ENCODE results near the gene CD9. TPM values are rescaled to one million over a fixed set of nuclear protein-coding genes. Genes with fewer than 3 reads are reported as not detected.
"Not testable (repeated sequence)": the region's sequence is repeated elsewhere in the genome, so short reads cannot be mapped to it uniquely, and the experiment has no call there.

The CD9 gene, protein sequence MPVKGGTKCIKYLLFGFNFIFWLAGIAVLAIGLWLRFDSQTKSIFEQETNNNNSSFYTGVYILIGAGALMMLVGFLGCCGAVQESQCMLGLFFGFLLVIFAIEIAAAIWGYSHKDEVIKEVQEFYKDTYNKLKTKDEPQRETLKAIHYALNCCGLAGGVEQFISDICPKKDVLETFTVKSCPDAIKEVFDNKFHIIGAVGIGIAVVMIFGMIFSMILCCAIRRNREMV
- total RNA-seq: 55.5 TPM
- long read RNA-seq, transcript CD9-201 (8 exons, 1,218 nt): major isoform, 52 of 55 reads
- long read RNA-seq, partial matches to known transcripts: 0 of 55 reads
- long read RNA-seq, other reads (novel, unspliced or antisense): 3 of 55 reads

DNA sequence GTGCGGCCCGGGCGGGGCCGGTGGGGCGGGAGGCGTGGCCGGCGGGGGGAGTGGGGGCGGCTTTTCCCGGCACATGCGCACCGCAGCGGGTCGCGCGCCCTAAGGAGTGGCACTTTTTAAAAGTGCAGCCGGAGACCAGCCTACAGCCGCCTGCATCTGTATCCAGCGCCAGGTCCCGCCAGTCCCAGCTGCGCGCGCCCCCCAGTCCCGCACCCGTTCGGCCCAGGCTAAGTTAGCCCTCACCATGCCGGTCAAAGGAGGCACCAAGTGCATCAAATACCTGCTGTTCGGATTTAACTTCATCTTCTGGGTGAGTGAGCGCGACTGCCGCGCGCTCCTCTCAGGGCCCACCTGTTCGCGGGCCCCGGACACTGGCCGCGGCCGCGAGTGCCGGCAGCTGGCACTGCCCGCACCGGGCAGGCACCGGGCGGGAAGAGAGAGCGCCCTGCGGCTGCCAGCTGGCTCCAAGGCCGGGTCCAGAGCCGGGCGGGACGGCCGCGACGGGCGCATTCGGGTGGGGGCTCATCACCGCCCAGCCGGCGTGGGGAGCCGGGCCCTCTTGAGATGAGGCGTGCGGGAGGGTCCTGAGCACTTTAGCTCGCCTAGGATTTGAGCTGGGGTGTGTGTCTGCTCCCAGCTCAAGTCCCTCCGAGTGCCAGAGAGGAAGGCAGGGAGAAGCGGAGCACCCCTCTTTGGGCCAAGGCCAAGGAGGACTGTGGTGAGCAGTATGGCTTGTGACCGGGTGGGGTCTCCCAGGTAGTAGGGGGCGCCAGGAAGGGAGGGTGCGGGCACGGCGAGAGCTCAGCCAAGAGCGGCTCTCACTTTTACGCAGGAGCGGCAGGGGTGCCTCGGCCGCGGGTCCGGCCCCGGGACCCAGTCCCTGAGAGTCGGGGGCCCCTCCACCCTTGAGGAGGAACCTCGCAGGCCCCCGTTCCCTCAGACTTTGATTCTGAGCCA, at the start of gene CD9:
TSS of gene CD9 (plus strand) at position 145 of the 957 bp plus-strand sequence. CDS start at position 245, 100 bp downstream.
- peak; percentile 74 for DNase-seq
- H3K4me3 ChIP-seq: peak within 1 kb of the TSS; percentile 82
- H3K27ac ChIP-seq (replicated peaks): peak within 1 kb of the TSS; percentile 92
- H3K36me3 ChIP-seq: no peaks in the 10 kb centered on the region
- intact Hi-C loops (cut with micrococcal nuclease): no loop called here
- no peaks in the 10 kb centered on the region for H3K9me3 ChIP-seq (replicated peaks)
- TF ChIP-seq, protein P1, sequence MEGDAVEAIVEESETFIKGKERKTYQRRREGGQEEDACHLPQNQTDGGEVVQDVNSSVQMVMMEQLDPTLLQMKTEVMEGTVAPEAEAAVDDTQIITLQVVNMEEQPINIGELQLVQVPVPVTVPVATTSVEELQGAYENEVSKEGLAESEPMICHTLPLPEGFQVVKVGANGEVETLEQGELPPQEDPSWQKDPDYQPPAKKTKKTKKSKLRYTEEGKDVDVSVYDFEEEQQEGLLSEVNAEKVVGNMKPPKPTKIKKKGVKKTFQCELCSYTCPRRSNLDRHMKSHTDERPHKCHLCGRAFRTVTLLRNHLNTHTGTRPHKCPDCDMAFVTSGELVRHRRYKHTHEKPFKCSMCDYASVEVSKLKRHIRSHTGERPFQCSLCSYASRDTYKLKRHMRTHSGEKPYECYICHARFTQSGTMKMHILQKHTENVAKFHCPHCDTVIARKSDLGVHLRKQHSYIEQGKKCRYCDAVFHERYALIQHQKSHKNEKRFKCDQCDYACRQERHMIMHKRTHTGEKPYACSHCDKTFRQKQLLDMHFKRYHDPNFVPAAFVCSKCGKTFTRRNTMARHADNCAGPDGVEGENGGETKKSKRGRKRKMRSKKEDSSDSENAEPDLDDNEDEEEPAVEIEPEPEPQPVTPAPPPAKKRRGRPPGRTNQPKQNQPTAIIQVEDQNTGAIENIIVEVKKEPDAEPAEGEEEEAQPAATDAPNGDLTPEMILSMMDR (IDR thresholded peaks at IDR 0.05; ENCODE audit: borderline replicate concordance): no peak
- H3K27me3 ChIP-seq (ENCODE audit: low read depth): peaks cover 23% of the 10 kb centered on the region
- H3K4me1 ChIP-seq: peaks cover 70% of the 10 kb centered on the region

GRCh38 chr12:6154730-6155459, 45.3 kb upstream of the CD9 start:
- peaks cover 32% of the 10 kb centered on the region for H3K4me1 ChIP-seq
- H3K9me3 ChIP-seq (replicated peaks): no peaks in the 10 kb centered on the region
- no peak overlapping the region for H3K4me3 ChIP-seq
- peak overlapping the region; percentile 88 for H3K27ac ChIP-seq (replicated peaks)
- DNase-seq: peak; percentile 83
- TF ChIP-seq, protein P1 (IDR thresholded peaks at IDR 0.05; ENCODE audit: borderline replicate concordance): no peak
- intact Hi-C loops (cut with micrococcal nuclease): no loop called here
- no peaks in the 10 kb centered on the region for H3K36me3 ChIP-seq
- H3K27me3 ChIP-seq (ENCODE audit: low read depth): peaks cover 5% of the 10 kb centered on the region

- no peaks in the 10 kb centered on the region for H3K9me3 ChIP-seq (replicated peaks)
- H3K36me3 ChIP-seq: no peaks in the 10 kb centered on the region
- intact Hi-C loops (cut with micrococcal nuclease): no loop called here
- H3K4me3 ChIP-seq: no peak overlapping the region
- no peak for DNase-seq
- peaks cover 5% of the 10 kb centered on the region for H3K27me3 ChIP-seq (ENCODE audit: low read depth)
- TF ChIP-seq, protein P1 (IDR thresholded peaks at IDR 0.05; ENCODE audit: borderline replicate concordance): no peak
- H3K4me1 ChIP-seq: peaks cover 49% of the 10 kb centered on the region
- peak overlapping the region; percentile 48 for H3K27ac ChIP-seq (replicated peaks)
These were observed 42.7 kb upstream of the CD9 start for GRCh38 chr12:6157482-6157881.

GRCh38 chr12:6158255-6158654, 41.9 kb upstream of the CD9 start:
- intact Hi-C loops (cut with micrococcal nuclease): no loop called here
- no peaks in the 10 kb centered on the region for H3K9me3 ChIP-seq (replicated peaks)
- no peak overlapping the region for H3K4me3 ChIP-seq
- peaks cover 5% of the 10 kb centered on the region for H3K27me3 ChIP-seq (ENCODE audit: low read depth)
- TF ChIP-seq, protein P1 (IDR thresholded peaks at IDR 0.05; ENCODE audit: borderline replicate concordance): no peak
- H3K36me3 ChIP-seq: no peaks in the 10 kb centered on the region
- no peak for DNase-seq
- H3K27ac ChIP-seq (replicated peaks): peak overlapping the region; percentile 48
- H3K4me1 ChIP-seq: peaks cover 49% of the 10 kb centered on the region

- no peak overlapping the region for H3K4me3 ChIP-seq
- H3K27me3 ChIP-seq (ENCODE audit: low read depth): peaks cover 5% of the 10 kb centered on the region
- H3K36me3 ChIP-seq: no peaks in the 10 kb centered on the region
- no peak for DNase-seq
- H3K9me3 ChIP-seq (replicated peaks): no peaks in the 10 kb centered on the region
- TF ChIP-seq, protein P1 (IDR thresholded peaks at IDR 0.05; ENCODE audit: borderline replicate concordance): no peak
- H3K27ac ChIP-seq (replicated peaks): peak overlapping the region; percentile 48
- intact Hi-C loops (cut with micrococcal nuclease): no loop called here
- peaks cover 49% of the 10 kb centered on the region for H3K4me1 ChIP-seq
These were observed 41.5 kb upstream of the CD9 start for GRCh38 chr12:6158749-6159148.

DNA sequence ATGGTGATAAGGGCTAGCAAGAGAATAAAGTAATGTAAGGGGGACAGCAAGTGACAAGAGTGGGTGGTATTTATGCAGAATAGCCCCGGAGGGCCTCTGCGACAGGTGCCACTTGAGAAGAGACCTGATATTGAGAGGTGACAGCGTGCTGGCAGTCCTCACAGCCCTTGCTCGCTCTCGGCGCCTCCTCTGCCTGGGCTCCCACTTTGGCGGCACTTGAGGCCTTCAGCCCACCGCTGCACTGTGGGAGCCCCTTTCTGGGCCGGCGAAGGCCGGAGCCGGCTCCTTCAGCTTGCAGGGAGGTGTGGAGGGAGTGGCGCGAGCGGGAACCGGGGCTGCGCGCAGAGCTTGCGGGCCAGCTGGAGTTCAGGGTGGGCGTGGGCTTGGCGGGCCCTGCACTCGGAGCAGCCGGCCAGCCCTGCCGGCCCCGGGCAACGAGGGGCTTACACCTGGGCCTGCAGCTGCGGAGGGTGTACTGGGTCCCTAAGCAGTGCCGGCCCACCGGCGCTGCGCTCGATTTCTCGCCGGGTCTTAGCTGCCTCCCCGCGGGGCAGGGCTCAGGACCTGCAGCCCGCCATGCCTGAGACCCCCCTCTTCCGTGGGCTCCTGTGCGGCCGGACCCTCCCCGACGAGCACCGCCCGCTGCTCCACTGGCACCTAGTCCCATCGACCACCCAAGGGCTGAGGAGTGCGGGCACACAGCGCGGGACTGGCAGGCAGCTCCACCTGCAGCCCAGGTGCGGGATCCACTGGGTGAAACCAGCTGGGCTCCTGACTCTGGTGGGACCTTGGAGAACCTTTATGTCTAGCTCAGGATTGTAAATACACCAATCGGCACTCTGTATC, 40.8 kb upstream of the CD9 start:
- intact Hi-C loops (cut with micrococcal nuclease); H3K36me3 ChIP-seq; DNase-seq; H3K4me3 ChIP-seq; H3K9me3 ChIP-seq (replicated peaks); H3K27me3 ChIP-seq (ENCODE audit: low read depth): not testable (repeated sequence)
- Histone ChIP-seq H3K4me1 (peaks cover 49% of the 10 kb centered on the region), H3K27ac (replicated peaks) (peak overlapping the region; percentile 48)

Measured in left ventricle myocardium inferior (tissue), 1 donor.